Caco-2 (cell line): ENCODE data around the gene GRM4. TPM values are rescaled to one million over a fixed set of nuclear protein-coding genes. Genes with fewer than 3 reads are reported as not detected.

Source experiments
- BruUV-seq: library from RNA; stranded (reverse); fragments of 400-500 nt; replicated peaks from 2 replicates; lab custom pipeline; 2021; lab: Mats Ljungman, UMichigan
- CTCF ChIA-PET: fragments of 300-600 bp; sonication (Branson Sonifier 250); formaldehyde crosslinking; loops from one replicate; lab custom pipeline; 2022; ENCODE audit warnings: antibody characterized with exemption; lab: Charles Lee
- POLR2A ChIA-PET: fragments of 300-600 bp; sonication (Branson Sonifier 250); formaldehyde crosslinking; loops from one replicate; lab custom pipeline; 2022; ENCODE audit warnings: antibody characterized with exemption; lab: Charles Lee
- DNase-seq, 2 experiments: peaks; one replicate each; pipeline versions ENCODE4 v3.0.0 to v3.0.0-alpha.2; 2020 to 2022
- H3K27me3 ChIP-seq: replicated peaks from 2 replicates; pipeline ENCODE4 v1.6.0; 2011; ENCODE audit warnings: low read length; ENCODE audit not compliant: control insufficient read depth, insufficient read depth
- H3K36me3 ChIP-seq: 2 replicates; pipeline ENCODE4 v1.5.1; 2011; ENCODE audit warnings: low read length; ENCODE audit not compliant: control insufficient read depth, insufficient read depth
- H3K4me1 ChIP-seq: fragments of 250-450 bp; sonication (Bioruptor Pico); 2 replicates; pipeline ENCODE4 v1.5.1; 2020; ENCODE audit warnings: mild to moderate bottlenecking
- H3K4me3 ChIP-seq: 2 replicates; pipeline ENCODE4 v1.5.1; 2011; ENCODE audit warnings: low read depth, mild to moderate bottlenecking, control low read depth, low read length
- H3K9me3 ChIP-seq: fragments of 250-450 bp; sonication (Bioruptor Pico); 2 replicates; pipeline ENCODE4 v1.5.1; 2020; ENCODE audit warnings: mild to moderate bottlenecking, moderate library complexity
- H3K27ac Mint-ChIP-seq: one replicate; pipeline ENCODE4 v1.8.0; 2022; ENCODE audit warnings: mixed read lengths; ENCODE audit not compliant: unreplicated experiment
- H3K27me3 Mint-ChIP-seq: one replicate; pipeline ENCODE4 v1.8.0; 2022; ENCODE audit warnings: mixed read lengths; ENCODE audit not compliant: insufficient read depth, unreplicated experiment
- H3K36me3 Mint-ChIP-seq: one replicate; pipeline ENCODE4 v1.8.0; 2022; ENCODE audit warnings: mild to moderate bottlenecking, mixed read lengths; ENCODE audit not compliant: insufficient read depth, unreplicated experiment
- H3K4me1 Mint-ChIP-seq: one replicate; pipeline ENCODE4 v1.8.0; 2022; ENCODE audit warnings: low read depth, mixed read lengths; ENCODE audit not compliant: unreplicated experiment
- H3K4me3 Mint-ChIP-seq: one replicate; pipeline ENCODE4 v1.8.0; 2022; ENCODE audit warnings: mild to moderate bottlenecking, moderate library complexity, mixed read lengths; ENCODE audit not compliant: unreplicated experiment
- H3K9me3 Mint-ChIP-seq: one replicate; pipeline ENCODE4 v1.8.0; 2022; ENCODE audit warnings: mixed read lengths; ENCODE audit not compliant: unreplicated experiment
- intact Hi-C: fragments of 100-400 bp; cut with micrococcal nuclease; formaldehyde crosslinking; loops from one replicate; pipeline ENCODE4 v1.10.0; 2022; ENCODE audit not compliant: unreplicated experiment
- total RNA-seq: library from RNA; stranded (reverse); gene quantifications from 2 replicates; pipeline ENCODE4 v1.2.3, GENCODE V29; 2022
- TF ChIP-seq, protein P1 (sequence below), 2 experiments: fragments of 200-600 bp in 1 of 2; IDR thresholded peaks; 1 replicate in 1 of 2; 2 replicates in 1 of 2; pipeline versions ENCODE4 v1.5.1 to v1.8.0; 2011 to 2022; ENCODE audit warnings: antibody characterized with exemption in 1 of 2, control low read depth in 1 of 2, inconsistent platforms in 1 of 2, low read depth in 1 of 2, low read length in 1 of 2, mild to moderate bottlenecking in 1 of 2, moderate library complexity in 1 of 2; ENCODE audit not compliant: insufficient read depth in 1 of 2, severe bottlenecking in 1 of 2, unreplicated experiment in 1 of 2

The GRM4 gene
- total RNA-seq, 1 experiment from 2014 or later = 0.09 TPM

- Histone ChIP-seq H3K27me3 (peaks cover 2% of the 10 kb centered on the region; the same call in 1 of the 2 replicates), H3K4me1 (peaks cover 4% of the 10 kb centered on the region; the same call in 1 of the 2 replicates), H3K4me3 (no peak overlapping the region), H3K9me3 (peaks cover 9% of the 10 kb centered on the region), H3K36me3 (no peaks in the 10 kb centered on the region)
- peaks cover 9% of the 10 kb centered on the region for H3K27me3 Mint-ChIP-seq
- no TSS peak for BruUV-seq
- no peaks in the 10 kb centered on the region for H3K9me3 Mint-ChIP-seq
- TF ChIP-seq, protein P1, sequence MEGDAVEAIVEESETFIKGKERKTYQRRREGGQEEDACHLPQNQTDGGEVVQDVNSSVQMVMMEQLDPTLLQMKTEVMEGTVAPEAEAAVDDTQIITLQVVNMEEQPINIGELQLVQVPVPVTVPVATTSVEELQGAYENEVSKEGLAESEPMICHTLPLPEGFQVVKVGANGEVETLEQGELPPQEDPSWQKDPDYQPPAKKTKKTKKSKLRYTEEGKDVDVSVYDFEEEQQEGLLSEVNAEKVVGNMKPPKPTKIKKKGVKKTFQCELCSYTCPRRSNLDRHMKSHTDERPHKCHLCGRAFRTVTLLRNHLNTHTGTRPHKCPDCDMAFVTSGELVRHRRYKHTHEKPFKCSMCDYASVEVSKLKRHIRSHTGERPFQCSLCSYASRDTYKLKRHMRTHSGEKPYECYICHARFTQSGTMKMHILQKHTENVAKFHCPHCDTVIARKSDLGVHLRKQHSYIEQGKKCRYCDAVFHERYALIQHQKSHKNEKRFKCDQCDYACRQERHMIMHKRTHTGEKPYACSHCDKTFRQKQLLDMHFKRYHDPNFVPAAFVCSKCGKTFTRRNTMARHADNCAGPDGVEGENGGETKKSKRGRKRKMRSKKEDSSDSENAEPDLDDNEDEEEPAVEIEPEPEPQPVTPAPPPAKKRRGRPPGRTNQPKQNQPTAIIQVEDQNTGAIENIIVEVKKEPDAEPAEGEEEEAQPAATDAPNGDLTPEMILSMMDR (IDR thresholded peaks at IDR 0.05; ENCODE audit: insufficient read depth in 1 of 2, low read depth in 1 of 2, low read length in 1 of 2, severe bottlenecking in 1 of 2, unreplicated experiment in 1 of 2) = no peak
- no peak overlapping the region for H3K27ac Mint-ChIP-seq
- DNase-seq = peak in 1 of 2 experiments; percentile 9
- CTCF ChIA-PET = interaction anchor here (5.9 kb wide), 1 partner anchor 101 kb away, joined by 39 read pairs; no protein-coding TSS in a partner anchor
- H3K36me3 Mint-ChIP-seq = peaks cover 6% of the 10 kb centered on the region
- no peaks in the 10 kb centered on the region for H3K4me1 Mint-ChIP-seq
- intact Hi-C loops = loop anchor here (10.0 kb wide), 1 partner anchor 171 kb away; no protein-coding TSS in a partner anchor
- POLR2A ChIA-PET = no interaction called here
- no peak overlapping the region for H3K4me3 Mint-ChIP-seq
Measured at GRCh38 chr6:34155471-34156300, 9.8 kb upstream of the GRM4 start.

DNA sequence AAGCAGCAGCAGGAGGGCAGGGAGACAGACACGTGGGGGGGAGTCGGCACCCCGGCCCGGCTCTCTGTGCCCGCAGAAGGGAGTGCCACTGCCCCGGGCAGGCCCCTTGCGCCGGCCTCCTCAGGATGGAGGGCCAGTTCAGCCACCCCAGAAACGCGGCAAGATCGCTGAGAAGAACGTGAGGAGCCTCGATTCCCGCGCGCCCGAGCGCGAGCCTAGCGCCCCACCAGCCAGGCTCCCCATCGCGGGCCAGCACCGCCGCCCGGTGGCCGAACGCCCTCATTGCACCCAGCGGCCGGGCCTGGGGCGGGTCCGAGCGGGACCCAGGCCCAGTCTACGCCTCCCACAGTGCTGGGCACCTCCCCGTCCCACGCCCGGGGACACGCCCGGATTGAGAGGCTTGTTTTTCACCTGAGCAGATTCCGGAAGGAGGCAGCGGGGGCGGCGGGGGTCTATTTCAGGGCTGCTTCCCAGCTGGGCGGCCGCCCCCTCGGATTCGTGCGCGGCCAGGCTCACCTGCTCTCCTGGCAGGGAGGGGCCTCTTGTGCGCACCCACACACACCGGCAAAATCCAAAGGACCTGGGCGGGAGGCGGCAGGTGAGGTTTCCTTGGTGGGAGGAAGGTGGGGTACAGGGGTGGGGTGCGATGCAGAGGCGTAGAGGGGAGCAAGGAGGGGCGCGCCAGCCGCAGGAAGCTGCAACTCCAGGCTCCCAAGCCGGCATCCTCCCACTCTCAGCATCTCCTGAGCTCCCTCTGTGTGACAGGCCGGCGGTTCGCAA is 9.0 kb upstream of the GRM4 start:
- no peaks in the 10 kb centered on the region for H3K36me3 ChIP-seq
- Mint-ChIP-seq H3K27me3 (peaks cover 13% of the 10 kb centered on the region), H3K4me3 (peak overlapping the region; percentile 55), H3K36me3 (peaks cover 6% of the 10 kb centered on the region), H3K9me3 (no peaks in the 10 kb centered on the region), H3K27ac (no peak overlapping the region), H3K4me1 (no peaks in the 10 kb centered on the region)
- POLR2A ChIA-PET = interaction anchor here (0.7 kb wide), 1 partner anchor 71 kb away, joined by 5 read pairs; no protein-coding TSS in a partner anchor
- peak; percentile 55 to 81 for DNase-seq
- H3K4me1 ChIP-seq = peaks cover 4% of the 10 kb centered on the region; the same call in 1 of the 2 replicates
- peaks cover 6% of the 10 kb centered on the region for H3K9me3 ChIP-seq
- peaks cover 2% of the 10 kb centered on the region; the same call in 1 of the 2 replicates for H3K27me3 ChIP-seq
- TF ChIP-seq, protein P1 (IDR thresholded peaks at IDR 0.05; ENCODE audit: insufficient read depth in 1 of 2, low read depth in 1 of 2, low read length in 1 of 2, severe bottlenecking in 1 of 2, unreplicated experiment in 1 of 2) = peak; percentile 77 to 92
- no TSS peak for BruUV-seq
- CTCF ChIA-PET = interaction anchor here (1.1 to 5.9 kb wide), 2 partner anchors 28 to 100 kb away, joined by 3 to 39 read pairs; no protein-coding TSS in a partner anchor
- no peak overlapping the region for H3K4me3 ChIP-seq
- intact Hi-C loops = loop anchor here (1.0 to 10.0 kb wide), 2 partner anchors 100 to 170 kb away; no protein-coding TSS in a partner anchor
